Hepatocyte (in vitro differentiated cells): ENCODE results near the gene SELE. TPM values are rescaled to one million over a fixed set of nuclear protein-coding genes. Genes with fewer than 3 reads are reported as not detected.

Experiments
- DNase-seq: peaks from one replicate; pipeline ENCODE4 v3.0.0-alpha.2; 2016; ENCODE audit warnings: low spot score
- H2AFZ ChIP-seq: fragments of 200-600 bp; sonication (generic); 2 replicates; pipeline ENCODE4 v1.6.0; 2016; ENCODE audit warnings: antibody characterized with exemption, mild to moderate bottlenecking
- H3K27ac ChIP-seq: fragments of 200-600 bp; sonication (generic); 2 replicates; pipeline ENCODE4 v1.5.1; 2016; ENCODE audit warnings: mild to moderate bottlenecking
- H3K27me3 ChIP-seq: fragments of 200-600 bp; sonication (generic); 2 replicates; pipeline ENCODE4 v1.6.1; 2016
- H3K36me3 ChIP-seq: fragments of 200-600 bp; sonication (generic); replicated peaks from 2 replicates; pipeline ENCODE4 v1.5.1; 2016; ENCODE audit warnings: low read depth; ENCODE audit not compliant: insufficient read depth
- H3K4me1 ChIP-seq: fragments of 200-600 bp; sonication (generic); 2 replicates; pipeline ENCODE4 v1.5.1; 2016; ENCODE audit warnings: mild to moderate bottlenecking, moderate library complexity; ENCODE audit not compliant: insufficient read depth
- H3K4me2 ChIP-seq: fragments of 200-600 bp; sonication (generic); 2 replicates; pipeline ENCODE4 v1.6.0; 2016
- H3K4me3 ChIP-seq: fragments of 200-600 bp; sonication (generic); 2 replicates; pipeline ENCODE4 v1.5.1; 2016; ENCODE audit warnings: mild to moderate bottlenecking
- H3K79me2 ChIP-seq: fragments of 200-600 bp; sonication (generic); 2 replicates; pipeline ENCODE4 v1.6.0; 2017; ENCODE audit warnings: mild to moderate bottlenecking
- H3K9me2 ChIP-seq: fragments of 200-600 bp; sonication (generic); replicated peaks from 2 replicates; pipeline ENCODE4 v1.6.0; 2017; ENCODE audit warnings: mild to moderate bottlenecking; ENCODE audit not compliant: insufficient read depth
- H3K9me3 ChIP-seq: fragments of 200-600 bp; sonication (generic); 2 replicates; pipeline ENCODE4 v1.5.1; 2016; ENCODE audit warnings: low read depth, mild to moderate bottlenecking
- H4K20me1 ChIP-seq: fragments of 200-600 bp; sonication (generic); 2 replicates; pipeline ENCODE4 v1.6.0; 2016; ENCODE audit warnings: mild to moderate bottlenecking; ENCODE audit not compliant: insufficient read depth, poor library complexity, severe bottlenecking
- CTCF ChIP-seq: fragments of 200-600 bp; sonication (generic); IDR thresholded peaks from 2 replicates; pipeline ENCODE4 v1.5.1; 2016; ENCODE audit warnings: antibody characterized with exemption, mild to moderate bottlenecking; ENCODE audit not compliant: poor library complexity
- EZH2 ChIP-seq: fragments of 200-600 bp; sonication (generic); IDR thresholded peaks from 2 replicates; pipeline ENCODE4 v1.6.1; 2016; ENCODE audit warnings: antibody characterized with exemption, mild to moderate bottlenecking, borderline replicate concordance
- EZH2phosphoT487 ChIP-seq: fragments of 200-600 bp; sonication (generic); IDR thresholded peaks from one replicate; pipeline ENCODE4 v1.6.1; 2018; ENCODE audit warnings: antibody characterized with exemption, mild to moderate bottlenecking, low read depth, moderate library complexity; ENCODE audit not compliant: unreplicated experiment, severe bottlenecking
- WGBS: methylation state at CpG from one replicate; pipeline ENCODE4 v1.1.6; 2016; ENCODE audit warnings: low lambda C conversion rate; ENCODE audit errors: missing lambda C conversion rate; 5-methylcytosine and 5-hydroxymethylcytosine counted together
- polyA plus RNA-seq: library from polyadenylated mRNA; unstranded; fragments of >200 nt; fragmentation: Nextera tagmentation; extraction: Ambion mirVana; gene quantifications from 2 replicates; pipeline ENCODE4 v1.2.1, GENCODE V29; 2016
- total RNA-seq: library from RNA; depleted of rRNA; stranded (reverse); fragments of >200 nt; gene quantifications from 2 replicates; pipeline ENCODE4 v1.2.3, GENCODE V29; 2014

Gene SELE
- total and polyA plus RNA-seq, 2 experiments from 2014 or later: 0.03 TPM; not detected in 1

GRCh38 chr1:169682071-169682470 is 51.8 kb downstream of the SELE start:
- no peak overlapping the region for H3K4me2 ChIP-seq
- no peaks in the 10 kb centered on the region for H3K27me3 ChIP-seq
- TF ChIP-seq EZH2phosphoT487 (no peak), CTCF (no peak), EZH2 (no peak)
- no peaks in the 10 kb centered on the region for H3K9me2 ChIP-seq
- no peaks in the 10 kb centered on the region for H4K20me1 ChIP-seq
- no peaks in the 10 kb centered on the region for H3K4me1 ChIP-seq
- no peaks in the 10 kb centered on the region for H3K36me3 ChIP-seq
- no peak overlapping the region for H2AFZ ChIP-seq
- H3K4me3 ChIP-seq: no peak overlapping the region
- DNase-seq: no peak
- no peak overlapping the region for H3K27ac ChIP-seq
- 46% methylated on average over 2 of the region's 2 CpGs for WGBS
- no peaks in the 10 kb centered on the region for H3K79me2 ChIP-seq
- H3K9me3 ChIP-seq: no peaks in the 10 kb centered on the region

GRCh38 chr1:169681140-169681539 is 52.7 kb downstream of the SELE start:
- Histone ChIP-seq H3K27ac (no peak overlapping the region), H3K27me3 (no peaks in the 10 kb centered on the region), H3K4me2 (no peak overlapping the region), H3K79me2 (no peaks in the 10 kb centered on the region), H3K9me2 (no peaks in the 10 kb centered on the region), H3K36me3 (no peaks in the 10 kb centered on the region), H3K4me3 (no peak overlapping the region), H2AFZ (no peak overlapping the region), H3K9me3 (no peaks in the 10 kb centered on the region), H4K20me1 (no peaks in the 10 kb centered on the region), H3K4me1 (no peaks in the 10 kb centered on the region)
- TF ChIP-seq EZH2phosphoT487 (no peak), CTCF (no peak), EZH2 (no peak)
- no peak for DNase-seq
- 61% methylated on average over 2 of the region's 2 CpGs for WGBS

- no peaks in the 10 kb centered on the region for H3K36me3 ChIP-seq
- no peak for DNase-seq
- no peaks in the 10 kb centered on the region for H3K79me2 ChIP-seq
- H3K4me2 ChIP-seq: no peak overlapping the region
- WGBS: 63% methylated on average over 6 of the region's 6 CpGs
- H3K4me3 ChIP-seq: no peak overlapping the region
- H3K9me3 ChIP-seq: no peaks in the 10 kb centered on the region
- H2AFZ ChIP-seq: no peak overlapping the region
- no peak overlapping the region for H3K27ac ChIP-seq
- TF ChIP-seq EZH2phosphoT487: no peak
- H3K4me1 ChIP-seq: no peaks in the 10 kb centered on the region
- no peaks in the 10 kb centered on the region for H3K9me2 ChIP-seq
- no peaks in the 10 kb centered on the region for H4K20me1 ChIP-seq
- no peaks in the 10 kb centered on the region for H3K27me3 ChIP-seq
Observed at GRCh38 chr1:169680377-169681019, 53.4 kb downstream of the SELE start.

- Histone ChIP-seq H3K4me2 (no peak overlapping the region), H3K4me1 (no peaks in the 10 kb centered on the region), H2AFZ (no peak overlapping the region), H3K27ac (no peak overlapping the region), H3K36me3 (no peaks in the 10 kb centered on the region), H3K27me3 (no peaks in the 10 kb centered on the region), H3K9me2 (no peaks in the 10 kb centered on the region), H3K4me3 (no peak overlapping the region), H4K20me1 (no peaks in the 10 kb centered on the region), H3K79me2 (no peaks in the 10 kb centered on the region), H3K9me3 (no peaks in the 10 kb centered on the region)
- WGBS: 61% methylated on average over 3 of the region's 3 CpGs
- no peak for DNase-seq
- TF ChIP-seq EZH2: no peak
- no peak for TF ChIP-seq EZH2phosphoT487
- no peak for TF ChIP-seq CTCF
Observed at GRCh38 chr1:169679692-169680091, 54.2 kb downstream of the SELE start.
